Upper lobe of left lung (tissue), 6 donors: ENCODE data around the gene RPL32. TPM values are rescaled to one million over a fixed set of nuclear protein-coding genes. Genes with fewer than 3 reads are reported as not detected.

Experiments
- ATAC-seq, 2 donors: fragments of 200-7000 bp; cut with Tn5 transposase; one replicate each; pipeline ENCODE4 v1.9.1; 2022; ENCODE audit warnings: mild to moderate bottlenecking in 2 of 2, moderate library complexity in 2 of 2; ENCODE audit not compliant: low FRiP score in 2 of 2
- DNase-seq, 2 donors: peaks; one replicate each; pipeline ENCODE4 v3.0.0-alpha.2; 2019 to 2020
- H3K27ac ChIP-seq, 4 donors: fragments of 200-600 bp; sonication (generic); one replicate each; pipeline ENCODE4 v1.5.1; 2016 to 2019
- H3K27me3 ChIP-seq, 4 donors: fragments of 200-600 bp; sonication (generic); one replicate each; pipeline ENCODE4 v1.5.1; 2017 to 2019
- H3K36me3 ChIP-seq, 4 donors: fragments of 200-600 bp; sonication (generic); one replicate each; pipeline ENCODE4 v1.5.1; 2016 to 2019
- H3K4me1 ChIP-seq, 4 donors: fragments of 200-600 bp; sonication (generic); one replicate each; pipeline ENCODE4 v1.5.1; 2018 to 2019
- H3K4me3 ChIP-seq, 4 donors: fragments of 200-600 bp; sonication (generic); one replicate each; pipeline ENCODE4 v1.5.1; 2017 to 2019; ENCODE audit warnings: mild to moderate bottlenecking in 2 of 4, moderate library complexity in 1 of 4
- H3K9me3 ChIP-seq, 4 donors: fragments of 200-600 bp; sonication (generic); one replicate each; pipeline ENCODE4 v1.5.1; 2018 to 2019
- CTCF ChIP-seq, 6 experiments: fragments of 450-650 bp in 4 of 6; fragments of 200-600 bp in 2 of 6; sonication (generic) in 2 of 6; IDR thresholded peaks; one replicate each; pipeline ENCODE4 v1.5.1; 2016 to 2019; ENCODE audit warnings: antibody characterized with exemption in 6 of 6
- EP300 ChIP-seq, 4 donors: sonication (generic); formaldehyde crosslinking; IDR thresholded peaks; one replicate each; pipeline ENCODE4 v1.5.1; 2017; ENCODE audit warnings: antibody characterized with exemption in 4 of 4, control low read depth in 2 of 4
- POLR2A ChIP-seq, 4 donors: fragments of 450-650 bp; IDR thresholded peaks; one replicate each; pipeline ENCODE4 v1.5.1; 2016 to 2017; ENCODE audit warnings: antibody characterized with exemption in 4 of 4, mild to moderate bottlenecking in 2 of 4
- POLR2AphosphoS5 ChIP-seq, 2 donors: sonication (generic); formaldehyde crosslinking; IDR thresholded peaks; one replicate each; pipeline ENCODE4 v1.5.1; 2017; ENCODE audit warnings: antibody characterized with exemption in 2 of 2
- WGBS, 2 donors: methylation state at CpG; one replicate each; pipeline ENCODE4 v1.1.5; 2017 to 2018; 5-methylcytosine and 5-hydroxymethylcytosine counted together
- total RNA-seq, 6 donors: library from RNA; depleted of rRNA in 4 of 6; stranded (reverse); fragments of >200 nt in 4 of 6; gene quantifications; one replicate each; pipeline versions ENCODE4 v1.1.0 to v1.2.1, GENCODE V29; 2016 to 2021
- donor health status: DM: no; HTN: no; CAD: no; lungs with moderate emphysema.
- donor health status: DM: no; HTN: yes; CAD: no; lungs with severe emphysema.

The RPL32 gene
- total RNA-seq, 6 donors from 2014 or later: 461 to 1,145 (median 921) TPM

- Histone ChIP-seq H3K4me1 (peaks cover 10 to 15% (median 14%) of the 10 kb centered on the region in 4 donors), H3K4me3 (no peak overlapping the region), H3K27me3 (peaks cover 0 to 14% (median 0%) of the 10 kb centered on the region in 4 donors), H3K9me3 (peaks cover 0 to 11% (median 0%) of the 10 kb centered on the region in 4 donors), H3K36me3 (no peaks in the 10 kb centered on the region), H3K27ac (no peak overlapping the region)
- TF ChIP-seq POLR2A (IDR thresholded peaks at IDR 0.05) (no peak), EP300 (IDR thresholded peaks at IDR 0.05) (no peak), CTCF (IDR thresholded peaks at IDR 0.05) (no peak), POLR2AphosphoS5 (IDR thresholded peaks at IDR 0.05) (no peak)
- DNase-seq: no peak
- ATAC-seq: no peak
- WGBS, 2 donors: 85 to 92% methylated on average over 4 of the region's 4 CpGs
Measured at GRCh38 chr3:12865271-12865670, 23.9 kb upstream of the RPL32 start.

- no peak for ATAC-seq
Measured at GRCh38 chr3:12862387-12862786, 21.0 kb upstream of the RPL32 start.

GRCh38 chr3:12861611-12862010, 20.2 kb upstream of the RPL32 start:
- no peaks in the 10 kb centered on the region for H3K27me3 ChIP-seq
- DNase-seq (no peak), ATAC-seq (no peak)
- no peak overlapping the region for H3K27ac ChIP-seq
- no peaks in the 10 kb centered on the region for H3K36me3 ChIP-seq
- H3K4me3 ChIP-seq: no peak overlapping the region
- peaks cover 0 to 4% (median 0%) of the 10 kb centered on the region in 4 donors for H3K4me1 ChIP-seq
- peaks cover 0 to 11% (median 0%) of the 10 kb centered on the region in 4 donors for H3K9me3 ChIP-seq
- WGBS, 2 donors: 78 to 84% methylated on average over 5 of the region's 5 CpGs
- TF ChIP-seq CTCF (IDR thresholded peaks at IDR 0.05) (no peak), POLR2AphosphoS5 (IDR thresholded peaks at IDR 0.05) (no peak), POLR2A (IDR thresholded peaks at IDR 0.05) (no peak), EP300 (IDR thresholded peaks at IDR 0.05) (no peak)

More at GRCh38 chr3:12862387-12862786, 21.0 kb upstream of the RPL32 start:
- Histone ChIP-seq H3K4me1 (peaks cover 0 to 4% (median 0%) of the 10 kb centered on the region in 4 donors), H3K36me3 (no peaks in the 10 kb centered on the region), H3K27ac (no peak overlapping the region), H3K27me3 (no peaks in the 10 kb centered on the region), H3K9me3 (peaks cover 0 to 11% (median 0%) of the 10 kb centered on the region in 4 donors), H3K4me3 (no peak overlapping the region)
- no peak for TF ChIP-seq EP300 (IDR thresholded peaks at IDR 0.05)
- no peak for DNase-seq
- WGBS, 2 donors: 95% methylated on average over 8 of the region's 8 CpGs

DNA sequence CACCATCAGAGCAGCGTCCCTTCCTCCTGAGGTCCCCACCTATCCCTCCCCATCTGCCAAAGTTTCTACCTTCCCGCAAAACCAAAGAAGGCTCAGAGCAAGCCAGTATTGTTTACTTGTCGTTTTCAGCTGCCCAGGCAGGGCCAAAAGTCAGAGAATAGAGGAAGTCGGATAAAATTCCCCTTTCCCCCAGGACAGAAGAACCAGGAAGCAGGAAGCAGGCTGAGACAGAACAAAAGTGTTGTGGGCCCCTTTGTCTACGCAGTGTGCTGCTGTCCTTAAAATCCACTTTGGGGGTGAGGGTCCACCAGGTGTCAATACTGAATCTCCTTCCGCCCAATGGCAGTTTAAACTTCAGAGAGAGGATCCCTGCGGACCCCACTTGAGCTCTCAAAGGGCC, 18.5 kb upstream of the RPL32 start:
- 49 to 62% methylated on average over 5 to 7 of the region's 7 CpGs for WGBS, 2 donors
- no peak for TF ChIP-seq EP300 (IDR thresholded peaks at IDR 0.05)
- TF ChIP-seq POLR2A (IDR thresholded peaks at IDR 0.05): no peak
- TF ChIP-seq POLR2AphosphoS5 (IDR thresholded peaks at IDR 0.05): no peak
- no peak for TF ChIP-seq CTCF (IDR thresholded peaks at IDR 0.05)
- peak in 1 of 2 donors; percentile 35 for ATAC-seq

DNA sequence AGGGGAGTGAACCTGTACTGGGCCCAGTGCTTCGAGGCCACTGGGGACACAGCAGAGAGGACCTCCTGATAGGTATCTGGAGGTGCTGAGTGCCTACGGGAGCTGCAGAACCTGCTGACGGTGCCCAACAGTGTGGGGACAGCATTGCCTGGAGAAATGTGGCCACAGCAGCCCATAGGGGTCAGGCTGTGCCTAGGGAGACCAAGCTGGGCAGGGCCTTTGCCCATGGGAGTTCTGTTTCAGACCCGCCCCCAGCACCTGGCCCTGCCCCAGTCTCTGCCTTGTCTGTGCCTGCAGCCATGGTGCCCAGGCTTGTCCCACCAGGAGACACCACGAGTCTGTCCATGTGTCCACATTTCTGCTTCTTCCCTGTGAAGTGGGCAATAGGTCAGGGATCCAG, 15.3 kb upstream of the RPL32 start:
- ATAC-seq: no peak
- H3K4me1 ChIP-seq: peaks cover 0 to 4% (median 0%) of the 10 kb centered on the region in 4 donors
- TF ChIP-seq POLR2AphosphoS5 (IDR thresholded peaks at IDR 0.05): no peak
- TF ChIP-seq POLR2A (IDR thresholded peaks at IDR 0.05): no peak
- no peak for TF ChIP-seq EP300 (IDR thresholded peaks at IDR 0.05)
- TF ChIP-seq CTCF (IDR thresholded peaks at IDR 0.05): no peak
- WGBS, 2 donors: 89 to 100% methylated on average over 1 to 4 of the region's 5 CpGs
- no peak overlapping the region for H3K27ac ChIP-seq
- H3K4me3 ChIP-seq: no peak overlapping the region
- no peaks in the 10 kb centered on the region for H3K36me3 ChIP-seq
- DNase-seq: no peak
- no peaks in the 10 kb centered on the region for H3K9me3 ChIP-seq
- no peaks in the 10 kb centered on the region for H3K27me3 ChIP-seq

More for the DNA sequence above, 18.5 kb upstream of the RPL32 start:
- H3K4me3 ChIP-seq: no peak overlapping the region
- H3K27ac ChIP-seq: no peak overlapping the region
- no peak for DNase-seq
- H3K4me1 ChIP-seq: peaks cover 0 to 4% (median 0%) of the 10 kb centered on the region in 4 donors
- H3K36me3 ChIP-seq: no peaks in the 10 kb centered on the region
- H3K27me3 ChIP-seq: no peaks in the 10 kb centered on the region
- peaks cover 0 to under 1% (median 0%) of the 10 kb centered on the region in 4 donors for H3K9me3 ChIP-seq
